Caki2 (cell line): ENCODE data around the gene MB21D2. TPM values are rescaled to one million over a fixed set of nuclear protein-coding genes. Genes with fewer than 3 reads are reported as not detected.

Source experiments
- DNase-seq: peaks from one replicate; pipeline ENCODE4 v3.0.0-alpha.2; 2015; ENCODE audit warnings: low read depth
- in situ Hi-C: cut with HindIII; loops from 2 replicates; pipeline ENCODE4 v1.10.0; 2016; ENCODE audit warnings: low sequenced_read_pairs, low pct_unique_long_range_greater_than_20kb, mixed read lengths
- total RNA-seq: library from RNA; depleted of rRNA; stranded (reverse); fragments of >200 nt; shearing (Covaris generic); gene quantifications from 2 replicates; pipeline ENCODE4 v1.2.3, GENCODE V29; 2014; ENCODE audit warnings: low replicate concordance

Gene MB21D2
- total RNA-seq, 1 experiment from 2014 or later: 9.2 TPM

GRCh38 chr3:192827863-192828594, 89.6 kb downstream of the MB21D2 start:
- in situ Hi-C loops: no loop called here
- no peak for DNase-seq

GRCh38 chr3:192827208-192827607, 90.4 kb downstream of the MB21D2 start:
- DNase-seq: no peak
- in situ Hi-C loops: no loop called here

GRCh38 chr3:192826214-192827006, 91.2 kb downstream of the MB21D2 start:
- in situ Hi-C loops: no loop called here
- DNase-seq: no peak

GRCh38 chr3:192825657-192826200, 91.9 kb downstream of the MB21D2 start:
- in situ Hi-C loops: no loop called here
- peak; percentile 71 for DNase-seq

GRCh38 chr3:192825216-192825615, 92.4 kb downstream of the MB21D2 start:
- DNase-seq: no peak
- in situ Hi-C loops: no loop called here

- in situ Hi-C loops: no loop called here
- DNase-seq: no peak
Observed at GRCh38 chr3:192824313-192824712, 93.3 kb downstream of the MB21D2 start.

GRCh38 chr3:192821161-192821560, 96.5 kb downstream of the MB21D2 start:
- in situ Hi-C loops: no loop called here
- no peak for DNase-seq

- in situ Hi-C loops: no loop called here
- no peak for DNase-seq
Observed at GRCh38 chr3:192820161-192820560, 97.5 kb downstream of the MB21D2 start.

- in situ Hi-C loops: no loop called here
- peak; percentile 87 for DNase-seq
Observed at GRCh38 chr3:192819001-192819569, 98.6 kb downstream of the MB21D2 start.

GRCh38 chr3:192818126-192818525, 99.5 kb downstream of the MB21D2 start:
- DNase-seq: no peak
- in situ Hi-C loops: no loop called here

GRCh38 chr3:192817506-192817905, 100.2 kb downstream of the MB21D2 start:
- no peak for DNase-seq
- in situ Hi-C loops: no loop called here

GRCh38 chr3:192817053-192817452, 100.6 kb downstream of the MB21D2 start:
- in situ Hi-C loops: no loop called here
- no peak for DNase-seq

GRCh38 chr3:192816351-192816750, 101.3 kb downstream of the MB21D2 start:
- in situ Hi-C loops: no loop called here
- DNase-seq: peak; percentile 46

- DNase-seq: peak; percentile 37
- in situ Hi-C loops: no loop called here
Observed at GRCh38 chr3:192812743-192813383, 104.8 kb downstream of the MB21D2 start.

- in situ Hi-C loops: no loop called here
Observed at GRCh38 chr3:192805711-192806110, 111.9 kb downstream of the MB21D2 start.

GRCh38 chr3:192804502-192804901, 113.2 kb downstream of the MB21D2 start:
- DNase-seq: no peak
- in situ Hi-C loops: no loop called here

More at GRCh38 chr3:192805711-192806110, 111.9 kb downstream of the MB21D2 start:
- DNase-seq: no peak

- in situ Hi-C loops: no loop called here
Observed at GRCh38 chr3:192802957-192803899, 114.4 kb downstream of the MB21D2 start.

More at GRCh38 chr3:192802957-192803899, 114.4 kb downstream of the MB21D2 start:
- peak; percentile 30 for DNase-seq
